Thyroid gland (tissue), 4 donors: Measurements from ENCODE around the gene CELF5.

ENCODE experiments used
- CTCF ChIP-seq, 6 experiments: fragments of 200-600 bp in 3 of 6; fragments of 450-650 bp in 3 of 6; sonication (generic) in 3 of 6; IDR thresholded peaks; one replicate each; pipeline ENCODE4 v1.5.1; 2016 to 2019; ENCODE audit warnings: antibody characterized with exemption in 6 of 6, mild to moderate bottlenecking in 2 of 6, inconsistent platforms in 1 of 6, moderate library complexity in 1 of 6
- POLR2A ChIP-seq, 2 donors: fragments of 450-650 bp; IDR thresholded peaks; one replicate each; pipeline ENCODE4 v1.6.1; 2017; ENCODE audit warnings: antibody characterized with exemption in 2 of 2, mild to moderate bottlenecking in 2 of 2, moderate library complexity in 1 of 2

- no peak for TF ChIP-seq CTCF (IDR thresholded peaks at IDR 0.05)
- no peak for TF ChIP-seq POLR2A (IDR thresholded peaks at IDR 0.05)
Measured at GRCh38 chr19:3236272-3236671, 11.8 kb downstream of the CELF5 start.
